Naive thymus-derived CD4-positive, alpha-beta T cell (primary cell): ENCODE measurements around the gene STK39. TPM values are rescaled to one million over a fixed set of nuclear protein-coding genes. Genes with fewer than 3 reads are reported as not detected.
A peak's percentile ranks its signal among the peaks of the same experiment; 100 is the strongest.

Source experiments
- ATAC-seq: fragments of 150-1000 bp; cut with Tn5 transposase; 2 replicates; pipeline ENCODE4 v1.10.0; 2021; ENCODE audit warnings: mild to moderate bottlenecking, moderate library complexity
- CTCF ChIA-PET: fragments of 350-600 bp; sonication (Branson Sonifier 250); formaldehyde crosslinking; loops from one replicate; lab custom pipeline; 2021; ENCODE audit warnings: antibody characterized with exemption; lab: Charles Lee
- POLR2A ChIA-PET: fragments of 350-600 bp; sonication (Branson Sonifier 250); formaldehyde crosslinking; loops from one replicate; lab custom pipeline; 2021; ENCODE audit warnings: antibody characterized with exemption, inconsistent platforms; lab: Charles Lee
- DNase-seq, 9 donors: peaks; one replicate each; pipeline versions ENCODE4 v3.0.0 to v3.0.0-alpha.2; 2020 to 2022; ENCODE audit warnings: mixed read lengths in 1 of 9
- H3K27ac ChIP-seq: one replicate; pipeline ENCODE4 v1.7.0; 2013; ENCODE audit warnings: mild to moderate bottlenecking, low read depth, low read length, moderate library complexity
- H3K27me3 ChIP-seq, 2 donors: one replicate each; pipeline ENCODE4 v1.7.0; 2013; ENCODE audit warnings: low read length in 2 of 2, mild to moderate bottlenecking in 2 of 2, moderate library complexity in 2 of 2; ENCODE audit not compliant: control insufficient read depth in 2 of 2, insufficient read depth in 2 of 2
- H3K36me3 ChIP-seq, 3 experiments: 1 replicate in 2 of 3; 2 replicates in 1 of 3; pipeline ENCODE4 v1.7.0; 2013; ENCODE audit warnings: low read length in 3 of 3, mild to moderate bottlenecking in 3 of 3, moderate library complexity in 1 of 3; ENCODE audit not compliant: insufficient read depth in 3 of 3, control insufficient read depth in 2 of 3
- H3K4me1 ChIP-seq, 2 donors: one replicate each; pipeline ENCODE4 v1.7.0; 2013; ENCODE audit warnings: low read length in 2 of 2, mild to moderate bottlenecking in 2 of 2, moderate library complexity in 1 of 2; ENCODE audit not compliant: control insufficient read depth in 2 of 2, insufficient read depth in 2 of 2
- H3K4me3 ChIP-seq: 2 replicates; pipeline ENCODE4 v1.7.0; 2013; ENCODE audit warnings: mild to moderate bottlenecking, low read length
- H3K9me3 ChIP-seq, 3 experiments: 1 replicate in 2 of 3; 2 replicates in 1 of 3; pipeline ENCODE4 v1.7.0; 2013; ENCODE audit warnings: low read length in 3 of 3; ENCODE audit not compliant: control insufficient read depth in 2 of 3
- H3K27ac Mint-ChIP-seq, 9 donors: one replicate each; pipeline ENCODE4 v1.8.0; 2020 to 2022; ENCODE audit warnings: mixed read lengths in 9 of 9, mild to moderate bottlenecking in 8 of 9, moderate library complexity in 5 of 9, inconsistent platforms in 2 of 9
- H3K27me3 Mint-ChIP-seq, 5 donors: one replicate each; pipeline ENCODE4 v1.8.0; 2021 to 2022; ENCODE audit warnings: mixed read lengths in 5 of 5, mild to moderate bottlenecking in 1 of 5
- H3K36me3 Mint-ChIP-seq, 5 donors: one replicate each; pipeline ENCODE4 v1.8.0; 2020 to 2022; ENCODE audit warnings: mixed read lengths in 5 of 5, mild to moderate bottlenecking in 3 of 5, inconsistent platforms in 1 of 5
- H3K4me1 Mint-ChIP-seq, 7 donors: one replicate each; pipeline ENCODE4 v1.8.0; 2020 to 2022; ENCODE audit warnings: mixed read lengths in 7 of 7, mild to moderate bottlenecking in 3 of 7, inconsistent platforms in 1 of 7
- H3K4me3 Mint-ChIP-seq, 10 donors: one replicate each; pipeline ENCODE4 v1.8.0; 2020 to 2022; ENCODE audit warnings: mild to moderate bottlenecking in 10 of 10, mixed read lengths in 10 of 10, moderate library complexity in 6 of 10, inconsistent platforms in 2 of 10
- H3K9me3 Mint-ChIP-seq, 11 donors: one replicate each; pipeline ENCODE4 v1.8.0; 2020 to 2022; ENCODE audit warnings: mixed read lengths in 11 of 11, mild to moderate bottlenecking in 4 of 11, inconsistent platforms in 1 of 11, moderate library complexity in 1 of 11
- intact Hi-C, 2 donors: fragments of 100-400 bp; cut with micrococcal nuclease; formaldehyde crosslinking; loops; one replicate each; pipeline ENCODE4 v1.15.1; 2023
- polyA plus RNA-seq, 2 donors: library from polyadenylated mRNA; unstranded; fragments of 300-500 nt; fragmentation: Illumina TruSeq; gene quantifications; one replicate each; pipeline ENCODE4 v1.2.3, GENCODE V29; 2021
- total RNA-seq, 6 experiments: library from RNA in 5 of 6; stranded (reverse) in 5 of 6; gene quantifications; 1 replicate in 5 of 6; 2 replicates in 1 of 6; pipeline ENCODE4 v1.2.3 and lab custom pipeline; 2021 to 2026

Gene STK39
- total and polyA plus RNA-seq, 7 experiments from 2014 or later: 2.7 to 33.9 (median 16.9) TPM

DNA sequence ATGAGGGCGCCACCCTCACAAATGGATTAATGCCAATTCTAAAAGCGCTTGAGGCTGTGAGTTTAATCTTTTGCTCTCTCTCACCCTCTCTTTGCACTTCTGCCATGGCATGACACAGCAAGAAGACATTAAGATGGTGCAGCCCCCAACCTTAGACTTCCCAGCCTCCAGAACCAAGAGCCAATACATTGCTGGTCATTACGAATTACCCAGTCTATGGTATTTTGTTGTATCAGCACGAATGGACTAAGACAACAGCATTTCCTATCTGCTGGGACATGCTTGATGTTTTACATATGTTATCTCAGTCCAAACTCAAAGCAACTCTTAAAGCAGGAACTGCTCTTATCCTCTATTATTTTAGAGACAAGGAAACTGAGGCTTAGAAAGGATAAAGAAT lies 222.9 kb downstream of the STK39 start:
- Mint-ChIP-seq H3K27ac (no peak overlapping the region), H3K36me3 (peaks cover 3 to 37% (median 18%) of the 10 kb centered on the region in 5 donors), H3K9me3 (no peaks in the 10 kb centered on the region), H3K27me3 (no peaks in the 10 kb centered on the region), H3K4me1 (peaks cover 0 to 7% (median 3%) of the 10 kb centered on the region in 7 donors), H3K4me3 (no peak overlapping the region)
- no peaks in the 10 kb centered on the region for H3K4me1 ChIP-seq
- DNase-seq (no peak), ATAC-seq (no peak)
- H3K36me3 ChIP-seq: peaks cover 0 to 11% (median 0%) of the 10 kb centered on the region in 3 experiments
- intact Hi-C loops: no loop called here
- H3K27me3 ChIP-seq: no peaks in the 10 kb centered on the region
- ChIA-PET POLR2A (no interaction called here), CTCF (interaction anchor here (0.6 kb wide), 1 partner anchor 1104 kb away, joined by 4 read pairs; no protein-coding TSS in a partner anchor)
- no peak overlapping the region for H3K4me3 ChIP-seq
- H3K9me3 ChIP-seq: no peaks in the 10 kb centered on the region
- no peak overlapping the region for H3K27ac ChIP-seq

DNA sequence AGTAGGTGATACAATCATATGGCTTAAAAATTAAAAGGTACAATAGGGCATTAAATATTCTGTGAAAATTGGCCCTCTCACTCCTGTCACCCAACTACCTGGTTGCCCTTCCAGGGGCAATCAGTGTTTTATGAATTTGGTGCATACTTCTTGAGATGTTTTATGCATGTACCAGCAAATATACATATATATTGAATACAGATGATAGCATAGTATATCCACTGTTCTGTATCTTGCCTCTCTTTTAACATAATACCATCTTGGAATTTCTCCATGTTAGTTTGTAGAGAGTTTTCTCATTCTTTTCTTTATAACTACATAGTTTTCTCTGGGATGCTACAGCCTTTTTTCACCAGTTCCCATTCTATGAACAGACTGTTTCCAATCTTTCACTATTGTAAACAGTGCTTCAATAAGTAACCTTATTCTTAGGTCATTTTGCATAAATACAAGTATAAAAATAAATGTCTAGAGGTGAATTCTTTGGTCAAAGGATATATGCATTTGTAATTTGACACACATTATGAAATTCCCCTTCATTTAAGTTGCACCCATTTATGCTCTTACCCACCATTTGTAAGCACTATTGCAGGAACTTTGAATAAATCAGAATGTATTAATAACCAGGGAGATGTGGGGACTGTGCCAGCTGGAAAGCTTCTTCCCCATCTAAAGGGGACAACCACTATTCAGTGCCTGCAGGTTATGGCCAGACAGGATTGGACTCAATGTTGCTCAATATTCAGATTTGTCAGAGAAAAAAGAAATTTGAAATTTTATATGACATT lies 225.4 kb downstream of the STK39 start:
- no peaks in the 10 kb centered on the region for H3K4me1 ChIP-seq
- ATAC-seq (no peak), DNase-seq (no peak)
- H3K4me3 ChIP-seq: no peak overlapping the region
- peaks cover 0 to 7% (median 0%) of the 10 kb centered on the region in 7 donors for H3K4me1 Mint-ChIP-seq
- peaks cover 3 to 28% (median 14%) of the 10 kb centered on the region in 5 donors for H3K36me3 Mint-ChIP-seq
- ChIA-PET CTCF (no interaction called here), POLR2A (no interaction called here)
- no peaks in the 10 kb centered on the region for H3K9me3 Mint-ChIP-seq
- no peak overlapping the region for H3K27ac ChIP-seq
- H3K27me3 Mint-ChIP-seq: no peaks in the 10 kb centered on the region
- intact Hi-C loops: no loop called here
- H3K9me3 ChIP-seq: no peaks in the 10 kb centered on the region
- no peaks in the 10 kb centered on the region for H3K27me3 ChIP-seq
- H3K27ac Mint-ChIP-seq: no peak overlapping the region
- peaks cover 0 to 11% (median 0%) of the 10 kb centered on the region in 3 experiments for H3K36me3 ChIP-seq
- H3K4me3 Mint-ChIP-seq: no peak overlapping the region

GRCh38 chr2:168015274-168015953 lies 232.0 kb downstream of the STK39 start:
- Mint-ChIP-seq H3K9me3 (no peaks in the 10 kb centered on the region), H3K27ac (peak overlapping the region in 1 of 9 donors; percentile 1), H3K36me3 (peaks cover 0 to 35% (median 19%) of the 10 kb centered on the region in 5 donors), H3K4me3 (no peak overlapping the region), H3K4me1 (peaks cover 0 to 13% (median 8%) of the 10 kb centered on the region in 7 donors), H3K27me3 (no peaks in the 10 kb centered on the region)
- no peak for ATAC-seq
- H3K4me3 ChIP-seq: no peak overlapping the region
- H3K36me3 ChIP-seq: peaks cover 0 to 4% (median 0%) of the 10 kb centered on the region in 3 experiments
- no peak for DNase-seq
- peaks cover 0 to 6% of the 10 kb centered on the region in 2 donors for H3K4me1 ChIP-seq
- intact Hi-C loops: no loop called here
- ChIA-PET POLR2A (no interaction called here), CTCF (no interaction called here)
- no peaks in the 10 kb centered on the region for H3K27me3 ChIP-seq
- H3K27ac ChIP-seq: no peak overlapping the region
- no peaks in the 10 kb centered on the region for H3K9me3 ChIP-seq

DNA sequence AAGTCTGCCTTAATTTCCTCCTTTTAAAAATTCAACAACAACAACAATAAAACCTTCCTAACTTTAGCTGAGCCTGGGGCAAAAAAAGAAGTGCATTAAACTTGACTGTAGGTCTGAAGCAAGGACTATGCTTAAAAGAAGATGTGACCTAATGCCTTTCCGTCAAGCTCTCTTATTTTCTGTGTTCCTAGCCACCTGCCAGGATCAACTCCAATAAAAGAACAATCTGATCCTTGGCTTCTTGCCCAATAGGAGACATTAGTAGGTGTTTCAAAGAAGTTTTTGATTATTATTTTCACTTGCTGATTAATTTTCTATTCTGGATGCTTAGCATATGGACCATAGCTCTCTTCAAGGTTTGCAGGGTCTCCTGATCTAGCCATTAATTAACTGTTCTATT lies 237.5 kb downstream of the STK39 start:
- no peak for DNase-seq
- Mint-ChIP-seq H3K4me1 (peaks cover 0 to 13% (median 9%) of the 10 kb centered on the region in 7 donors), H3K9me3 (peaks cover 0 to 9% (median 0%) of the 10 kb centered on the region in 11 donors), H3K27me3 (no peaks in the 10 kb centered on the region), H3K4me3 (no peak overlapping the region), H3K27ac (no peak overlapping the region), H3K36me3 (peaks cover 8 to 73% (median 59%) of the 10 kb centered on the region in 5 donors)
- intact Hi-C loops: no loop called here
- no peak overlapping the region for H3K27ac ChIP-seq
- no peak overlapping the region for H3K4me3 ChIP-seq
- ATAC-seq: no peak
- peaks cover 0 to 10% (median 4%) of the 10 kb centered on the region in 3 experiments for H3K36me3 ChIP-seq
- POLR2A ChIA-PET: no interaction called here
- CTCF ChIA-PET: no interaction called here
- no peaks in the 10 kb centered on the region for H3K27me3 ChIP-seq
- no peaks in the 10 kb centered on the region for H3K9me3 ChIP-seq
- H3K4me1 ChIP-seq: peaks cover 0 to 5% of the 10 kb centered on the region in 2 donors

DNA sequence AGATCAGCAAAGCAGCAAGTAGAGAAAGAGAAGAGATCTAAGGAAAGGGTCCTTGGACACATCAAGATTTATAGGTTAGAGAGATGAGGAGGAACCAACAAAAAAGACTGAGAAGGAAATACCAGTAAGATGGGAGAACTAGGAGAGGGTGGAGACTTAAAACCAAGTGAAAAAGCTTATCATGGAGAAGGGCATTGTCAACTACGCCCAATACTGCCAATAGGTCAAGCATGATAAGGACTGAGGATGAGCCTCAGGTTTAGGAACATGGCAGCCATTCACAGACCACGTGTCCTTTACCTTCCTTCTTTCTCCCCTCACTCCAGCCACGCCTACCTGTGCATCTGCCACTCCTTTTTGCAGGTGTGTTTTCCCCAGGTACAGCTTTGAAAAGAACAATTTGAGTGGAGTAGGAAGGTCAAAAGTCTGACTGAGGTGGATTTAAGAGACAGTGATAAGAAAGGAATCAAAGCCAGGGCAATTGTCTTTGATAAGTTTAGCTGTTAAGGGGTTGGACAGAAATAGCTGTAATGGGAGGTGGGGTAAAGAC lies 238.7 kb downstream of the STK39 start:
- Histone ChIP-seq H3K4me3 (no peak overlapping the region), H3K4me1 (no peaks in the 10 kb centered on the region), H3K27me3 (no peaks in the 10 kb centered on the region), H3K9me3 (no peaks in the 10 kb centered on the region), H3K36me3 (peaks cover 0 to 10% (median 4%) of the 10 kb centered on the region in 3 experiments), H3K27ac (no peak overlapping the region)
- no peak overlapping the region for H3K27ac Mint-ChIP-seq
- peaks cover 12 to 75% (median 64%) of the 10 kb centered on the region in 5 donors for H3K36me3 Mint-ChIP-seq
- CTCF ChIA-PET: no interaction called here
- H3K27me3 Mint-ChIP-seq: no peaks in the 10 kb centered on the region
- H3K4me1 Mint-ChIP-seq: peaks cover 0 to 13% (median 3%) of the 10 kb centered on the region in 7 donors
- peaks cover 0 to 9% (median 0%) of the 10 kb centered on the region in 11 donors for H3K9me3 Mint-ChIP-seq
- ATAC-seq (no peak), DNase-seq (no peak)
- POLR2A ChIA-PET: no interaction called here
- intact Hi-C loops: no loop called here
- H3K4me3 Mint-ChIP-seq: no peak overlapping the region

DNA sequence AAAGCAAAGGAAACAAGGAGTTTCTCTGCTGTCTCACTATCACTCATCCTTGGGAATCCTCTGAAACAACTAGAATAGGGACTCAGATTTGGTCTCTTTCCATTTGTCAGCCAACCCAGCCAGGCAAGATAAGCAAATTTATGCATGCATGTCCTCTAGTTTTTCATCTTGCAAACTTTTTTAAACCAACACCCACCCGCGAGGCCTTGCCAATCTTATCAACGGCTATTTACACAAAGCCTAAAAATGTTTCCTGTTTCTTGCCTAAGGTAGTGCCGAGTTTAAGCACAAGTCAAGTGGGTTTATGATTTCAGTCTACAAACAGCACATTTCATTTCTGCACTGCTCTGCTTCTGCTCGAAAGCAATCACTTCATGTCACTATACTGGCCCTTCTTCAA lies 240.9 kb downstream of the STK39 start:
- peaks cover 12 to 68% (median 51%) of the 10 kb centered on the region in 5 donors for H3K36me3 Mint-ChIP-seq

More for the DNA sequence above, 240.9 kb downstream of the STK39 start:
- Histone ChIP-seq H3K36me3 (peaks cover 0 to 10% (median 0%) of the 10 kb centered on the region in 3 experiments), H3K4me1 (peaks cover 0 to 4% of the 10 kb centered on the region in 2 donors), H3K27ac (no peak overlapping the region), H3K27me3 (no peaks in the 10 kb centered on the region), H3K4me3 (no peak overlapping the region), H3K9me3 (no peaks in the 10 kb centered on the region)
- ATAC-seq (no peak), DNase-seq (no peak)
- Mint-ChIP-seq H3K27me3 (no peaks in the 10 kb centered on the region), H3K4me1 (peaks cover 0 to 15% (median 0%) of the 10 kb centered on the region in 7 donors), H3K4me3 (no peak overlapping the region), H3K9me3 (peaks cover 0 to 9% (median 0%) of the 10 kb centered on the region in 11 donors), H3K27ac (no peak overlapping the region)
- POLR2A ChIA-PET: no interaction called here
- CTCF ChIA-PET: no interaction called here
- intact Hi-C loops: no loop called here
